Middle frontal gyrus (tissue), 1 donor: ENCODE results near the gene PGM2.

Experiments used
- DNase-seq: peaks from one replicate; pipeline ENCODE4 v3.0.0-alpha.2; 2015; ENCODE audit warnings: low spot score; ENCODE audit errors: extremely low spot score

The PGM2 gene

GRCh38 chr4:37860266-37860665 is 33.8 kb downstream of the PGM2 start:
- no peak for DNase-seq

- DNase-seq = no peak
Measured at GRCh38 chr4:37862961-37863360, 36.5 kb downstream of the PGM2 start.

- no peak for DNase-seq
Measured at GRCh38 chr4:37864786-37865185, 38.3 kb downstream of the PGM2 start.

- no peak for DNase-seq
Measured at GRCh38 chr4:37865450-37865849, 39.0 kb downstream of the PGM2 start.

GRCh38 chr4:37867102-37867501 is 40.6 kb downstream of the PGM2 start:
- DNase-seq = no peak

- no peak for DNase-seq
Measured at GRCh38 chr4:37868238-37868637, 41.8 kb downstream of the PGM2 start.

- DNase-seq = no peak
Measured at GRCh38 chr4:37872310-37872988, 46.0 kb downstream of the PGM2 start.

- DNase-seq = no peak
Measured at GRCh38 chr4:37873386-37873785, 46.9 kb downstream of the PGM2 start.

- no peak for DNase-seq
Measured at GRCh38 chr4:37876156-37876555, 49.7 kb downstream of the PGM2 start.

GRCh38 chr4:37879365-37879764 is 52.9 kb downstream of the PGM2 start:
- DNase-seq = no peak

GRCh38 chr4:37881811-37882210 is 55.3 kb downstream of the PGM2 start:
- no peak for DNase-seq

GRCh38 chr4:37882665-37883296 is 56.3 kb downstream of the PGM2 start:
- no peak for DNase-seq

GRCh38 chr4:37884855-37885487 is 58.5 kb downstream of the PGM2 start:
- DNase-seq = no peak

GRCh38 chr4:37885496-37885895 is 59.0 kb downstream of the PGM2 start:
- no peak for DNase-seq

- peak; percentile 47 for DNase-seq
Measured at GRCh38 chr4:37889849-37890800, 63.6 kb downstream of the PGM2 start.

- no peak for DNase-seq
Measured at GRCh38 chr4:37890801-37891259, 64.3 kb downstream of the PGM2 start, which contains the start of gene TBC1D1. TSS of gene TBC1D1 (plus strand) at chr4:37891084. CDS start at chr4:37902096, 11,012 bp downstream.

- DNase-seq = no peak
Measured at GRCh38 chr4:37891260-37892159, 65.0 kb downstream of the PGM2 start.

- no peak for DNase-seq
Measured at GRCh38 chr4:37892641-37893040, 66.2 kb downstream of the PGM2 start.

GRCh38 chr4:37893164-37893563 is 66.7 kb downstream of the PGM2 start:
- DNase-seq = no peak

GRCh38 chr4:37895271-37895670 is 68.8 kb downstream of the PGM2 start:
- no peak for DNase-seq
